H1 (cell line): ENCODE data around the gene GALNT2. TPM values are rescaled to one million over a fixed set of nuclear protein-coding genes. Genes with fewer than 3 reads are reported as not detected.

Source experiments
- CTCF ChIA-PET: fragments of 300-600 bp; sonication (Branson Sonifier 250); formaldehyde crosslinking; loops from one replicate; lab custom pipeline; 2021; ENCODE audit not compliant: partially characterized antibody; lab: Charles Lee
- POLR2A ChIA-PET: fragments of 300-600 bp; sonication (Branson Sonifier 250); formaldehyde crosslinking; loops from one replicate; lab custom pipeline; 2021; ENCODE audit warnings: inconsistent platforms; ENCODE audit not compliant: partially characterized antibody; lab: Charles Lee
- DNase-seq, 2 experiments: peaks; one replicate each; pipeline versions ENCODE4 v3.0.0 to v3.0.0-alpha.2; 2010 to 2022; ENCODE audit warnings: low spot score in 2 of 2, low read depth in 1 of 2, mixed read lengths in 1 of 2
- FAIRE-seq: peaks from 2 replicates; lab custom pipeline; 2011; peaks lifted over from hg19 to GRCh38; lab: Jason Lieb, UNC
- H2AFZ ChIP-seq: 2 replicates; pipeline ENCODE4 v1.8.1; 2012; ENCODE audit warnings: low read length, inconsistent platforms
- H2AK5ac ChIP-seq: 2 replicates; pipeline ENCODE4 v1.6.1; 2013; ENCODE audit warnings: low read depth, low read length
- H2BK120ac ChIP-seq: replicated peaks from 2 replicates; pipeline ENCODE3; 2013; ENCODE audit warnings: low read depth, low read length, inconsistent platforms
- H2BK12ac ChIP-seq: 2 replicates; pipeline ENCODE4 v1.6.1; 2013; ENCODE audit warnings: low read depth, low read length
- H2BK15ac ChIP-seq: 2 replicates; pipeline ENCODE4 v1.6.1; 2013; ENCODE audit warnings: low read length
- H2BK20ac ChIP-seq: 2 replicates; pipeline ENCODE4 v1.6.1; 2013; ENCODE audit warnings: low read length
- H2BK5ac ChIP-seq: 2 replicates; pipeline ENCODE4 v1.6.1; 2013; ENCODE audit warnings: low read depth, low read length
- H3K14ac ChIP-seq: 2 replicates; pipeline ENCODE4 v1.6.1; 2013; ENCODE audit warnings: inconsistent platforms; ENCODE audit not compliant: insufficient read length
- H3K18ac ChIP-seq: 2 replicates; pipeline ENCODE4 v1.6.1; 2013; ENCODE audit warnings: low read length; ENCODE audit errors: extremely low read depth
- H3K23ac ChIP-seq: 2 replicates; pipeline ENCODE4 v1.6.1; 2013; ENCODE audit warnings: inconsistent platforms; ENCODE audit not compliant: insufficient read length
- H3K23me2 ChIP-seq: 2 replicates; pipeline ENCODE4 v1.6.1; 2013; ENCODE audit warnings: low read depth, low read length
- H3K27ac ChIP-seq: 2 replicates; pipeline ENCODE4 v1.6.1; 2011; ENCODE audit warnings: low read depth, low read length, inconsistent platforms
- H3K27me3 ChIP-seq, 4 experiments: replicated peaks in 1 of 4; 1 replicate in 1 of 4; 2 replicates in 3 of 4; pipeline versions ENCODE4 v1.6.1 to v1.8.1; 2011 to 2013; ENCODE audit warnings: low read length in 3 of 4, mild to moderate bottlenecking in 3 of 4, inconsistent platforms in 2 of 4, mixed read lengths in 2 of 4, moderate library complexity in 1 of 4; ENCODE audit not compliant: control insufficient read depth in 3 of 4, insufficient read depth in 3 of 4; ENCODE audit errors: extremely low read depth in 1 of 4
- H3K36me3 ChIP-seq, 4 experiments: 2 replicates each; pipeline versions ENCODE4 v1.6.1 to v1.8.1; 2011 to 2013; ENCODE audit warnings: mild to moderate bottlenecking in 4 of 4, low read length in 3 of 4, moderate library complexity in 2 of 4, control low read depth in 1 of 4, inconsistent platforms in 1 of 4; ENCODE audit not compliant: insufficient read depth in 4 of 4, control insufficient read depth in 2 of 4
- H3K4ac ChIP-seq: replicated peaks from 2 replicates; pipeline ENCODE3; 2013; ENCODE audit warnings: low read length, low read depth, mixed read lengths, inconsistent platforms; ENCODE audit not compliant: insufficient read length
- H3K4me1 ChIP-seq, 4 experiments: replicated peaks in 1 of 4; 1 replicate in 1 of 4; 2 replicates in 3 of 4; pipeline versions ENCODE4 v1.6.1 to v1.8.1; 2011 to 2013; ENCODE audit warnings: low read length in 3 of 4, inconsistent platforms in 2 of 4, mixed read lengths in 1 of 4; ENCODE audit not compliant: insufficient read depth in 4 of 4, control insufficient read depth in 3 of 4
- H3K4me2 ChIP-seq, 2 experiments: 2 replicates each; pipeline versions ENCODE4 v1.6.1 to v1.8.1; 2011 to 2013; ENCODE audit warnings: low read depth in 2 of 2, low read length in 2 of 2, control low read depth in 1 of 2, inconsistent platforms in 1 of 2, mild to moderate bottlenecking in 1 of 2; ENCODE audit not compliant: insufficient read depth in 1 of 2
- H3K4me3 ChIP-seq, 4 experiments: fragments of 200-600, 300-600 bp in 1 of 4; sonication (generic), shearing (Covaris generic), sonication (Bioruptor Twin) in 1 of 4; 2 replicates each; pipeline versions ENCODE4 v1.5.1 to v1.8.1; 2011 to 2016; ENCODE audit warnings: low read length in 4 of 4, low read depth in 3 of 4, control low read depth in 2 of 4, inconsistent platforms in 2 of 4, mild to moderate bottlenecking in 2 of 4, mixed read lengths in 1 of 4, moderate library complexity in 1 of 4; ENCODE audit not compliant: insufficient read depth in 2 of 4; ENCODE audit errors: extremely low read depth in 1 of 4
- H3K56ac ChIP-seq: replicated peaks from 2 replicates; pipeline ENCODE3; 2013; ENCODE audit warnings: low read depth, mild to moderate bottlenecking, mixed read lengths, low read length, inconsistent platforms; ENCODE audit not compliant: insufficient read length
- H3K79me1 ChIP-seq: 2 replicates; pipeline ENCODE4 v1.6.1; 2013; ENCODE audit warnings: low read depth, low read length, control low read depth
- H3K79me2 ChIP-seq, 2 experiments: 2 replicates each; pipeline versions ENCODE4 v1.6.1 to v1.8.1; 2012 to 2013; ENCODE audit warnings: low read length in 2 of 2, mild to moderate bottlenecking in 2 of 2, inconsistent platforms in 1 of 2; ENCODE audit not compliant: insufficient read depth in 2 of 2, control insufficient read depth in 1 of 2
- H3K9ac ChIP-seq, 4 experiments: replicated peaks in 1 of 4; 1 replicate in 1 of 4; 2 replicates in 3 of 4; pipeline versions ENCODE4 v1.6.1 to v1.8.1; 2011 to 2013; ENCODE audit warnings: low read depth in 3 of 4, low read length in 3 of 4, control low read depth in 2 of 4, mild to moderate bottlenecking in 2 of 4, moderate library complexity in 2 of 4, inconsistent platforms in 1 of 4; ENCODE audit errors: extremely low read depth in 1 of 4
- H3K9me3 ChIP-seq, 2 experiments: 2 replicates each; pipeline versions ENCODE4 v1.6.1 to v1.8.1; 2012 to 2013; ENCODE audit warnings: mild to moderate bottlenecking in 2 of 2, moderate library complexity in 2 of 2, control low read depth in 1 of 2, inconsistent platforms in 1 of 2, low read depth in 1 of 2, low read length in 1 of 2, mixed read lengths in 1 of 2; ENCODE audit not compliant: insufficient read depth in 2 of 2
- H4K20me1 ChIP-seq, 2 experiments: replicated peaks in 1 of 2; 2 replicates each; pipeline versions ENCODE3 to v1.8.1; 2011 to 2013; ENCODE audit warnings: inconsistent platforms in 2 of 2, low read length in 2 of 2, mild to moderate bottlenecking in 1 of 2; ENCODE audit not compliant: insufficient read depth in 2 of 2, control insufficient read depth in 1 of 2
- H4K5ac ChIP-seq: 2 replicates; pipeline ENCODE4 v1.6.1; 2013; ENCODE audit warnings: low read length, low read depth, mixed read lengths, inconsistent platforms; ENCODE audit not compliant: insufficient read length
- H4K8ac ChIP-seq: 2 replicates; pipeline ENCODE4 v1.8.0; 2013; ENCODE audit warnings: mild to moderate bottlenecking, moderate library complexity, low read length, inconsistent platforms; ENCODE audit not compliant: insufficient read depth; ENCODE audit errors: extremely low read depth
- H4K91ac ChIP-seq: replicated peaks from 2 replicates; pipeline ENCODE3; 2013; ENCODE audit warnings: low read length, mixed read lengths, inconsistent platforms; ENCODE audit not compliant: insufficient read length
- TAF7 ChIP-seq: optimal IDR thresholded peaks from 2 replicates; pipeline ENCODE3; 2011; ENCODE audit warnings: low read depth, mild to moderate bottlenecking, inconsistent platforms, low read length, moderate library complexity, borderline replicate concordance
- WGBS, 2 experiments: shearing (Covaris generic) in 1 of 2; methylation state at CpG; one replicate each; pipeline versions ENCODE4 v1.1.6 to v1.1.7; 2013 to 2015; ENCODE audit warnings: low lambda C conversion rate in 2 of 2, mixed read lengths in 2 of 2, inconsistent platforms in 1 of 2, low coverage in 1 of 2, missing lambda C conversion rate in 1 of 2; ENCODE audit not compliant: insufficient replicate concordance in 2 of 2, insufficient coverage in 1 of 2, insufficient read length in 1 of 2; ENCODE audit errors: extremely low coverage in 1 of 2, missing lambda C conversion rate in 1 of 2; 5-methylcytosine and 5-hydroxymethylcytosine counted together
- polyA plus RNA-seq, 7 experiments: library from polyadenylated mRNA; depleted of rRNA in 3 of 7; stranded (reverse) in 5 of 7; unstranded in 2 of 7; fragments of >200 nt in 5 of 7; fragments of 200-250 nt in 2 of 7; gene quantifications; 1 replicate in 5 of 7; 2 replicates in 1 of 7; 4 replicates in 1 of 7; pipeline versions ENCODE4 v1.2.1 to v1.2.3, GENCODE V29; 2011 to 2013; ENCODE audit warnings: missing spikeins in 2 of 7, mixed read lengths in 2 of 7
- total RNA-seq: library from RNA; stranded (reverse); fragmentation: NEBNext Ultra II Directional; extraction: Animal tissue kit (Norgen Biotek cat#: 25700); gene quantifications from 2 replicates; pipeline ENCODE4 v1.2.1, GENCODE V29; 2021

GALNT2 gene
- total and polyA plus RNA-seq, 2 of the 8 experiments (the other 6 are each of a cell fraction or from before 2014, with no cell fraction given), result 34.5 to 75.3 TPM

GRCh38 chr1:230148768-230149469, 81.9 kb downstream of the GALNT2 start:
- peaks cover 3 to 74% of the 10 kb centered on the region in 2 experiments; a peak in 2 of 4 replicates for H3K79me2 ChIP-seq
- POLR2A ChIA-PET, result no interaction called here

More at GRCh38 chr1:230148768-230149469, 81.9 kb downstream of the GALNT2 start:
- H3K36me3 ChIP-seq, result no peaks in the 10 kb centered on the region
- FAIRE-seq (no peak), DNase-seq (no peak)
- CTCF ChIA-PET, result interaction anchor here (0.7 to 2.4 kb wide), 3 partner anchors 8 to 156 kb away, joined by 3 to 10 read pairs (median 4); no protein-coding TSS in a partner anchor
- H4K20me1 ChIP-seq, result peaks cover 0 to 6% of the 10 kb centered on the region in 2 experiments
- H3K4ac ChIP-seq, result no peak overlapping the region
- H2BK120ac ChIP-seq, result no peak overlapping the region
- H3K23ac ChIP-seq, result no peak overlapping the region
- no peak overlapping the region for H3K14ac ChIP-seq
- H3K27me3 ChIP-seq, result no peaks in the 10 kb centered on the region
- H3K4me2 ChIP-seq, result no peak overlapping the region
- no peak overlapping the region for H4K91ac ChIP-seq
- H2BK20ac ChIP-seq, result no peak overlapping the region
- H3K9ac ChIP-seq, result no peak overlapping the region
- no peak overlapping the region for H3K27ac ChIP-seq
- no peak overlapping the region for H2BK5ac ChIP-seq
- H3K23me2 ChIP-seq, result no peaks in the 10 kb centered on the region
- no peak overlapping the region for H3K56ac ChIP-seq
- H2AFZ ChIP-seq, result no peak overlapping the region
- no peak overlapping the region for H2AK5ac ChIP-seq
- TF ChIP-seq TAF7, result no peak
- 88% methylated on average over 11 of the region's 11 CpGs; no CpG with 5 or more reads in 1 of the 2 experiments for WGBS, 2 experiments
- H3K4me3 ChIP-seq, result no peak overlapping the region
- H2BK15ac ChIP-seq, result no peak overlapping the region
- no peak overlapping the region for H4K5ac ChIP-seq
- no peaks in the 10 kb centered on the region for H3K9me3 ChIP-seq
- H3K4me1 ChIP-seq, result peaks cover 0 to 10% (median 3%) of the 10 kb centered on the region in 4 experiments; a peak in 2 of 7 replicates
- no peak overlapping the region for H4K8ac ChIP-seq
- no peak overlapping the region for H3K18ac ChIP-seq
- peaks cover 16% of the 10 kb centered on the region for H3K79me1 ChIP-seq
- no peak overlapping the region for H2BK12ac ChIP-seq
